Neural crest cell (in vitro differentiated cells): Measurements from ENCODE around the gene POLN. TPM values are rescaled to one million over a fixed set of nuclear protein-coding genes. Genes with fewer than 3 reads are reported as not detected.

Experiments used
- DNase-seq: peaks from one replicate; pipeline ENCODE4 v3.0.0; 2021; ENCODE audit warnings: low read depth, mixed read lengths, low spot score
- H3K27ac Mint-ChIP-seq: one replicate; pipeline ENCODE4 v1.8.0; 2021; ENCODE audit warnings: mild to moderate bottlenecking, mixed read lengths; ENCODE audit not compliant: unreplicated experiment
- H3K27me3 Mint-ChIP-seq: 2 replicates; pipeline ENCODE4 v1.8.0; 2021; ENCODE audit warnings: low read depth, mild to moderate bottlenecking, mixed read lengths
- H3K36me3 Mint-ChIP-seq: 2 replicates; pipeline ENCODE4 v1.8.0; 2021; ENCODE audit warnings: low read depth, mild to moderate bottlenecking, mixed read lengths
- H3K4me1 Mint-ChIP-seq: 2 replicates; pipeline ENCODE4 v1.8.0; 2021; ENCODE audit warnings: mixed read lengths
- H3K4me3 Mint-ChIP-seq: one replicate; pipeline ENCODE4 v1.8.0; 2021; ENCODE audit warnings: mild to moderate bottlenecking, mixed read lengths
- H3K9me3 Mint-ChIP-seq: 2 replicates; pipeline ENCODE4 v1.8.0; 2021; ENCODE audit warnings: mixed read lengths
- CTCF ChIP-seq: fragments of 200-600 bp; sonication (generic); conservative IDR thresholded peaks from 2 replicates; pipeline ENCODE4 v1.5.0; 2021; ENCODE audit warnings: antibody characterized with exemption, mild to moderate bottlenecking
- total RNA-seq: library from RNA; stranded (reverse); gene quantifications from 2 replicates; pipeline ENCODE4 v1.2.1, GENCODE V29; 2021

POLN gene
- total RNA-seq, 1 donor from 2014 or later = 5.6 TPM

- Mint-ChIP-seq H3K4me3 (no peak overlapping the region), H3K36me3 (no peaks in the 10 kb centered on the region), H3K27ac (no peak overlapping the region), H3K4me1 (peaks cover 34% of the 10 kb centered on the region), H3K27me3 (no peaks in the 10 kb centered on the region), H3K9me3 (no peaks in the 10 kb centered on the region)
- no peak for TF ChIP-seq CTCF
- DNase-seq = no peak
These were observed 146.5 kb downstream of the POLN start for GRCh38 chr4:2095236-2096072.

GRCh38 chr4:2094545-2094944 is 147.4 kb downstream of the POLN start:
- no peak for DNase-seq
- no peak overlapping the region for H3K4me3 Mint-ChIP-seq
- no peak overlapping the region for H3K27ac Mint-ChIP-seq

GRCh38 chr4:2093265-2093664 is 148.7 kb downstream of the POLN start:
- H3K27me3 Mint-ChIP-seq = no peaks in the 10 kb centered on the region
- no peak overlapping the region for H3K4me3 Mint-ChIP-seq
- H3K27ac Mint-ChIP-seq = peak overlapping the region; percentile 92
- TF ChIP-seq CTCF = no peak
- peaks cover 53% of the 10 kb centered on the region for H3K4me1 Mint-ChIP-seq
- DNase-seq = no peak
- no peaks in the 10 kb centered on the region for H3K9me3 Mint-ChIP-seq
- no peaks in the 10 kb centered on the region for H3K36me3 Mint-ChIP-seq

More at GRCh38 chr4:2094545-2094944, 147.4 kb downstream of the POLN start:
- no peak for TF ChIP-seq CTCF
- Mint-ChIP-seq H3K9me3 (no peaks in the 10 kb centered on the region), H3K4me1 (peaks cover 40% of the 10 kb centered on the region), H3K36me3 (no peaks in the 10 kb centered on the region), H3K27me3 (no peaks in the 10 kb centered on the region)

GRCh38 chr4:2092669-2093053 is 149.3 kb downstream of the POLN start:
- DNase-seq = no peak
- Mint-ChIP-seq H3K27ac (peak overlapping the region; percentile 92), H3K36me3 (no peaks in the 10 kb centered on the region), H3K4me3 (no peak overlapping the region), H3K4me1 (peaks cover 53% of the 10 kb centered on the region), H3K9me3 (peaks cover under 1% of the 10 kb centered on the region), H3K27me3 (no peaks in the 10 kb centered on the region)
- TF ChIP-seq CTCF = no peak

GRCh38 chr4:2091990-2092668 is 149.8 kb downstream of the POLN start:
- no peak overlapping the region for H3K4me3 Mint-ChIP-seq
- H3K9me3 Mint-ChIP-seq = peaks cover 3% of the 10 kb centered on the region
- no peak overlapping the region for H3K27ac Mint-ChIP-seq
- H3K36me3 Mint-ChIP-seq = no peaks in the 10 kb centered on the region
- H3K4me1 Mint-ChIP-seq = peaks cover 53% of the 10 kb centered on the region
- TF ChIP-seq CTCF = no peak
- no peak for DNase-seq
- no peaks in the 10 kb centered on the region for H3K27me3 Mint-ChIP-seq
